Measurements from ENCODE around the gene SOX18.

- no peak for TF ChIP-seq CTCF (IDR thresholded peaks at IDR 0.05)
- no peak for TF ChIP-seq POLR2AphosphoS5 (IDR thresholded peaks at IDR 0.05)
- TF ChIP-seq POLR2A (IDR thresholded peaks at IDR 0.05): no peak
- TF ChIP-seq EP300 (IDR thresholded peaks at IDR 0.05): no peak
These were observed 44.0 kb downstream of the SOX18 start for GRCh38 chr20:64005394-64005793.
